ENCODE measurements around the gene CALML6. TPM values are rescaled to one million over a fixed set of nuclear protein-coding genes. Genes with fewer than 3 reads are reported as not detected.

The CALML6 gene
- polyA plus RNA-seq, 3 donors, result 0.24 TPM; not detected in 2

- intact Hi-C loops (cut with micrococcal nuclease), result loop anchor here (5.0 kb wide), 2 partner anchors 80 to 85 kb away; no protein-coding TSS in a partner anchor
- H3K4me3 ChIP-seq (replicated peaks in 1 of 3; ENCODE audit: low read depth in 2 of 3, low read length in 3 of 3), result no peak overlapping the region
These were observed 47.7 kb downstream of the CALML6 start for GRCh38 chr1:1962752-1963151.

DNA sequence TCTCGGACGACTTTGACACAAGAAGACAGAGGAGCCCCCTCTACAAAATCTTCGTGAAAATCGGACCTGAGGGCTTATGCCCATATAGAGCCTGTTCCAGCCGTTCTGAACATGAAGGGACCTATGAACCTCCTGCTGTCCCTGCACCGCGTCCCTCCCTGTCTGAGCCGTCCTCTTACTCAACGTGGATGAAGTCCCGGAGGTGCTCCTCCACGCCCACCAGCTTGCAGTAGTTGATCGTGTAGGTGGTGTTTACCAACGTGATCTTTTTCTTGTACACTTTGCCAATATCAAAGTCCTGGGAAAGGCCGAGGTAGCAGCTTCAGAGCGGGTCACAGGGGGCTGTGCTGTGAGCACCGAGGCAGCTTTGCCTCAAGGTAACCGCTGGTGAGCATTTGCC, 48.5 kb downstream of the CALML6 start:
- Histone ChIP-seq H3K4me3 (replicated peaks in 1 of 3; ENCODE audit: low read depth in 2 of 3, low read length in 3 of 3) (no peak overlapping the region), H3K36me3 (replicated peaks in 1 of 2; ENCODE audit: control insufficient read depth in 1 of 2, insufficient read depth in 2 of 2, low read length in 2 of 2) (no peaks in the 10 kb centered on the region), H3K79me2 (ENCODE audit: insufficient read depth, low read length) (no peaks in the 10 kb centered on the region), H3K9me3 (replicated peaks in 1 of 2; ENCODE audit: control insufficient read depth in 1 of 2, insufficient read depth in 1 of 2, low read length in 2 of 2) (no peaks in the 10 kb centered on the region), H3K4me1 (ENCODE audit: control insufficient read depth in 1 of 2, insufficient read depth in 2 of 2, low read length in 2 of 2) (peaks cover 8% of the 10 kb centered on the region in 2 donors), H3K27me3 (ENCODE audit: control insufficient read depth in 2 of 2, insufficient read depth in 2 of 2, low read length in 2 of 2) (peaks cover 0 to 6% of the 10 kb centered on the region in 2 donors), H3K27ac (ENCODE audit: low read depth in 1 of 2, low read length in 2 of 2) (no peak overlapping the region), H3K9ac (ENCODE audit: insufficient read depth, low read length, poor library complexity, severe bottlenecking) (no peak overlapping the region), H2AFZ (ENCODE audit: insufficient read depth, low read depth, low read length, poor library complexity, severe bottlenecking) (no peak overlapping the region), H4K20me1 (ENCODE audit: insufficient read depth, low read length) (no peaks in the 10 kb centered on the region), H3K4me2 (replicated peaks; ENCODE audit: extremely low read depth, low read length, poor library complexity, severe bottlenecking) (no peak overlapping the region)
- Mint-ChIP-seq H3K4me3 (no peak overlapping the region), H3K4me1 (no peaks in the 10 kb centered on the region), H3K27me3 (ENCODE audit: low read depth in 3 of 3) (peaks cover 16 to 43% (median 26%) of the 10 kb centered on the region in 3 donors), H3K36me3 (no peaks in the 10 kb centered on the region), H3K9me3 (peaks cover 0 to 7% (median 0%) of the 10 kb centered on the region in 7 donors), H3K27ac (no peak overlapping the region)
- intact Hi-C loops (cut with micrococcal nuclease), result loop anchor here (5.0 kb wide), 2 partner anchors 79 to 84 kb away; no protein-coding TSS in a partner anchor
- 89% methylated on average over 16 of the region's 17 CpGs for WGBS (ENCODE audit: insufficient coverage)
- TF ChIP-seq, protein P1, sequence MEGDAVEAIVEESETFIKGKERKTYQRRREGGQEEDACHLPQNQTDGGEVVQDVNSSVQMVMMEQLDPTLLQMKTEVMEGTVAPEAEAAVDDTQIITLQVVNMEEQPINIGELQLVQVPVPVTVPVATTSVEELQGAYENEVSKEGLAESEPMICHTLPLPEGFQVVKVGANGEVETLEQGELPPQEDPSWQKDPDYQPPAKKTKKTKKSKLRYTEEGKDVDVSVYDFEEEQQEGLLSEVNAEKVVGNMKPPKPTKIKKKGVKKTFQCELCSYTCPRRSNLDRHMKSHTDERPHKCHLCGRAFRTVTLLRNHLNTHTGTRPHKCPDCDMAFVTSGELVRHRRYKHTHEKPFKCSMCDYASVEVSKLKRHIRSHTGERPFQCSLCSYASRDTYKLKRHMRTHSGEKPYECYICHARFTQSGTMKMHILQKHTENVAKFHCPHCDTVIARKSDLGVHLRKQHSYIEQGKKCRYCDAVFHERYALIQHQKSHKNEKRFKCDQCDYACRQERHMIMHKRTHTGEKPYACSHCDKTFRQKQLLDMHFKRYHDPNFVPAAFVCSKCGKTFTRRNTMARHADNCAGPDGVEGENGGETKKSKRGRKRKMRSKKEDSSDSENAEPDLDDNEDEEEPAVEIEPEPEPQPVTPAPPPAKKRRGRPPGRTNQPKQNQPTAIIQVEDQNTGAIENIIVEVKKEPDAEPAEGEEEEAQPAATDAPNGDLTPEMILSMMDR (IDR thresholded peaks at IDR 0.05), result no peak
- DNase-seq, result no peak

More at GRCh38 chr1:1962752-1963151, 47.7 kb downstream of the CALML6 start:
- Histone ChIP-seq H3K9me3 (replicated peaks in 1 of 2; ENCODE audit: control insufficient read depth in 1 of 2, insufficient read depth in 1 of 2, low read length in 2 of 2) (no peaks in the 10 kb centered on the region), H4K20me1 (ENCODE audit: insufficient read depth, low read length) (no peaks in the 10 kb centered on the region), H3K27ac (ENCODE audit: low read depth in 1 of 2, low read length in 2 of 2) (no peak overlapping the region), H3K36me3 (replicated peaks in 1 of 2; ENCODE audit: control insufficient read depth in 1 of 2, insufficient read depth in 2 of 2, low read length in 2 of 2) (no peaks in the 10 kb centered on the region), H3K79me2 (ENCODE audit: insufficient read depth, low read length) (no peaks in the 10 kb centered on the region), H3K27me3 (ENCODE audit: control insufficient read depth in 2 of 2, insufficient read depth in 2 of 2, low read length in 2 of 2) (peaks cover 0 to 6% of the 10 kb centered on the region in 2 donors), H3K4me1 (ENCODE audit: control insufficient read depth in 1 of 2, insufficient read depth in 2 of 2, low read length in 2 of 2) (peaks cover 8% of the 10 kb centered on the region in 2 donors), H3K4me2 (replicated peaks; ENCODE audit: extremely low read depth, low read length, poor library complexity, severe bottlenecking) (no peak overlapping the region), H3K9ac (ENCODE audit: insufficient read depth, low read length, poor library complexity, severe bottlenecking) (no peak overlapping the region), H2AFZ (ENCODE audit: insufficient read depth, low read depth, low read length, poor library complexity, severe bottlenecking) (no peak overlapping the region)
- Mint-ChIP-seq H3K27me3 (ENCODE audit: low read depth in 3 of 3) (peaks cover 20 to 44% (median 26%) of the 10 kb centered on the region in 3 donors), H3K36me3 (no peaks in the 10 kb centered on the region), H3K27ac (peak overlapping the region in 1 of 7 donors; percentile 14), H3K9me3 (peaks cover 0 to 7% (median 0%) of the 10 kb centered on the region in 7 donors), H3K4me1 (no peaks in the 10 kb centered on the region), H3K4me3 (no peak overlapping the region)
- TF ChIP-seq, protein P1 (IDR thresholded peaks at IDR 0.05), result no peak
- no peak for DNase-seq
- 88% methylated on average over 1 of the region's 2 CpGs for WGBS (ENCODE audit: insufficient coverage)

Measured in CD14-positive monocyte (primary cell).